WERI-Rb-1 (cell line): ENCODE data around the gene CYB5R3.

Experiments
- DNase-seq: peaks from one replicate; pipeline ENCODE4 v3.0.0-alpha.2; 2020
- H3K27ac ChIP-seq: fragments of 250-450 bp; sonication (Bioruptor Pico); 2 replicates; pipeline ENCODE4 v1.5.1; 2020; ENCODE audit warnings: mild to moderate bottlenecking, moderate library complexity
- H3K27me3 ChIP-seq: fragments of 250-450 bp; sonication (Bioruptor Pico); 2 replicates; pipeline ENCODE4 v1.5.1; 2021; ENCODE audit warnings: mild to moderate bottlenecking, low read depth, moderate library complexity; ENCODE audit not compliant: insufficient read depth, severe bottlenecking
- H3K36me3 ChIP-seq: fragments of 250-450 bp; sonication (Bioruptor Pico); 2 replicates; pipeline ENCODE4 v1.5.1; 2020; ENCODE audit warnings: mild to moderate bottlenecking, moderate library complexity
- H3K4me3 ChIP-seq: 2 replicates; pipeline ENCODE4 v1.5.1; 2011; ENCODE audit warnings: low read depth, mild to moderate bottlenecking, control low read depth, low read length
- H3K9me3 ChIP-seq: fragments of 250-450 bp; sonication (Bioruptor Pico); 2 replicates; pipeline ENCODE4 v1.5.1; 2021; ENCODE audit warnings: mild to moderate bottlenecking, moderate library complexity; ENCODE audit not compliant: severe bottlenecking
- TF ChIP-seq, protein P1 (sequence below): IDR thresholded peaks from 2 replicates; pipeline ENCODE4 v1.5.1; 2011; ENCODE audit warnings: low read depth, mild to moderate bottlenecking, control low read depth, inconsistent platforms, low read length

CYB5R3 gene

DNA sequence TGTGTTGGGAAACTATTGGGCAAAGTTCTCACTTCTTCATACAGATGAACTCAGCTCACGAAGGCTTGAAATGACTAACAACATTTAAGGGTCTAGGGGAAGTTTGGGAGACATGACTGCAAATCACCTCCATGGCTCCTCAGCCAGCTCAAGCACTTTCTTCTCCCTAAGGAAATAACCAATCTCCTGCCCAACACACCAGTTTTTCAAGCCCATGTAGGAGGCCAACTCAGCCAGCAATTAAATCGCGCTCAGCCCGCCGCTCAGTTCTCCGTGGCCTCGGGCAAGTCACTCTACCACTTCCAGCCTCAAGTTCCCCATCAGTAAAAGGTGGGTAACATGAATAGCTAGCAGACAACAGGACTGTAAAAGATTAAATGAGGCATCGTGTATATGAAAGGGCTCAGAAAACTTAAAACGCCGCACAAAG, 35.3 kb downstream of the CYB5R3 start:
- Histone ChIP-seq H3K4me3 (peak overlapping the region; percentile 87), H3K36me3 (peaks cover 44% of the 10 kb centered on the region), H3K9me3 (no peaks in the 10 kb centered on the region), H3K27me3 (no peaks in the 10 kb centered on the region), H3K27ac (peak overlapping the region; percentile 98)
- TF ChIP-seq, protein P1, sequence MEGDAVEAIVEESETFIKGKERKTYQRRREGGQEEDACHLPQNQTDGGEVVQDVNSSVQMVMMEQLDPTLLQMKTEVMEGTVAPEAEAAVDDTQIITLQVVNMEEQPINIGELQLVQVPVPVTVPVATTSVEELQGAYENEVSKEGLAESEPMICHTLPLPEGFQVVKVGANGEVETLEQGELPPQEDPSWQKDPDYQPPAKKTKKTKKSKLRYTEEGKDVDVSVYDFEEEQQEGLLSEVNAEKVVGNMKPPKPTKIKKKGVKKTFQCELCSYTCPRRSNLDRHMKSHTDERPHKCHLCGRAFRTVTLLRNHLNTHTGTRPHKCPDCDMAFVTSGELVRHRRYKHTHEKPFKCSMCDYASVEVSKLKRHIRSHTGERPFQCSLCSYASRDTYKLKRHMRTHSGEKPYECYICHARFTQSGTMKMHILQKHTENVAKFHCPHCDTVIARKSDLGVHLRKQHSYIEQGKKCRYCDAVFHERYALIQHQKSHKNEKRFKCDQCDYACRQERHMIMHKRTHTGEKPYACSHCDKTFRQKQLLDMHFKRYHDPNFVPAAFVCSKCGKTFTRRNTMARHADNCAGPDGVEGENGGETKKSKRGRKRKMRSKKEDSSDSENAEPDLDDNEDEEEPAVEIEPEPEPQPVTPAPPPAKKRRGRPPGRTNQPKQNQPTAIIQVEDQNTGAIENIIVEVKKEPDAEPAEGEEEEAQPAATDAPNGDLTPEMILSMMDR: no peak
- DNase-seq: no peak

DNA sequence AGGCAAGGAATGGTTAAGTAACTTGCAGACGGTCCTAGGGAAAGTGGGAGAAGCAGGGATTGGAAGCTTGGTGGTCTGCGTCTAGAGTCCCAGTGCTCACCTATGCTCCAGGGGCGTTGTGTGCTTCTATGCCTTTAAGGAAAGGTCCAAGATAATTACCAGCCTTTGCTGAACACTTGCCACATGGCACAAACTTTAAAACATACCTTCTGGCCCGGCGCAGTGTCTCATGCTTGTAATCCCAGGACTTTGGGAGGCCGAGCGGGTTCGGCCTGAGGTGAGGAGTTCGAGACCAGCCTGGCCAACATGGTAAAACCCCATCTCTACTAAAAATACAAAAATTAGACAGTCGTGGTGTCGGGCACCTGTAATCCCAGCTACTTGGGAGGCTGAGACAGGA, 36.9 kb downstream of the CYB5R3 start:
- DNase-seq: no peak
- TF ChIP-seq, protein P1: no peak
- no peaks in the 10 kb centered on the region for H3K9me3 ChIP-seq
- H3K36me3 ChIP-seq: peaks cover 49% of the 10 kb centered on the region
- H3K4me3 ChIP-seq: no peak overlapping the region
- no peaks in the 10 kb centered on the region for H3K27me3 ChIP-seq
- H3K27ac ChIP-seq: no peak overlapping the region

DNA sequence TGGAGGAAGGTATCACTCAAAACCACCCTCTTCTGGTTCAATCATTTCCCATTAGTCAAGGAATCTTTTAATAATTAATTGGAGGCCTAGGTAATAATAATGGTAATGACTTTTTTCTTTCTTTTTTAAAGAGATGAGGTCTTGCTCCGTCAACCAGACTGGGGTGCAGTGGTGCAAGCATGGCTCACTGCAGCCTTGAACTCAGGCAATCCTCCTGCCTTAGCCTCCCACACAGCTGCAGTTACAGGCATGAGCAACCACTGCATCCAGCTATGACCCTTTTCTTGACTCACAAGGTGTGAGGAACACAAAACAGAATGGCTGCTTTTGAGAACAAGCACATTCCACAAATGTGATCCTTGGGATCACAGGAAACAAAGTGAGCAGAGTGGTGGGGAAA, 38.1 kb downstream of the CYB5R3 start:
- TF ChIP-seq, protein P1: no peak
- no peak for DNase-seq
- Histone ChIP-seq H3K27me3 (no peaks in the 10 kb centered on the region), H3K4me3 (no peak overlapping the region), H3K27ac (no peak overlapping the region), H3K9me3 (no peaks in the 10 kb centered on the region), H3K36me3 (peaks cover 61% of the 10 kb centered on the region)

DNA sequence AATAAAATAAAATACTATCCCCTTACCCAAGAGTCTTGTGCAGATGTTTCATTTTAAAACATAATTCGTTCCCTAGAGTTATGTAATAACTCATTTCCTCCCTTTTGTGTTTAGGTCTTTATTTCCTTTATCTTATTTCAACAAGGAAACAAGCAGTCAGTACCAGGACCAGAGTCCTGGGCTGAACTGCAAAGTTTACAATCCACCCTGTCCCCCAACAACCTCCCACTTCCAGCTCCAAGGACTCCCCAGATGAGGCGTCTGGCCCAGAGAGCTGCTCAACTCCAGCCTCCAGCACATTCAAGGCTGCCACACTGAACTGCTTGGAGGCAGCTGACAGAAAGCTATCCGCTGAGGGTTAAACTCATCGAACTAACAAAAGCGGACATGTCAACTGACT, 39.0 kb downstream of the CYB5R3 start:
- H3K27me3 ChIP-seq: no peaks in the 10 kb centered on the region
- H3K36me3 ChIP-seq: peaks cover 70% of the 10 kb centered on the region
- H3K27ac ChIP-seq: no peak overlapping the region
- no peak for DNase-seq
- H3K4me3 ChIP-seq: no peak overlapping the region
- H3K9me3 ChIP-seq: no peaks in the 10 kb centered on the region
- TF ChIP-seq, protein P1: no peak

DNA sequence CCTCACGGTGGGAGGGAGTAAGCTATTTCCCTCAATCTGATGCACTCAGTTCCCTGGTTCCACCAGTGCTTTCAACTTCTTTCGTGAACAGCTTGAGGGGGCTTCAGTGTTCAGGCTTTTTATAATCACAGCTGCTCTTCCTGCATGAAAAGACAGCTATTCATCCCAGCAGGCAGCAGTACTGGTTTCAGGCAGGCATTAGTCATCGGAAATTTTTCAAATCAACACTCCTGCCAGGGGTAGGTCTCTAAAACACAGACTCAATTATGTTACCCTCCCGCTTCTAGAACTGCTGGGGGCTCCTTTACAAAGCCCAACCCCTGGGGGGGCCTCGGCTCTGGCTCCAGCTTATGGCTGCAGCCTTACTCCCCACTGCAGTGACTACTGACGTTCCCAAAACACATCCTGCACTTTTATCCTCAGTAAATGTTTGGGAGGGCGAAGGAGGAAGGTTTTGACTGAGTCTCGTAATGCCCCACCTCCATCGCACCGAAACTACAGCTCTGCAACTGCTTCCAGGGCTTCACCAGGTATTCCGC, 40.3 kb downstream of the CYB5R3 start:
- Histone ChIP-seq H3K27me3 (no peaks in the 10 kb centered on the region), H3K9me3 (no peaks in the 10 kb centered on the region), H3K27ac (no peak overlapping the region), H3K36me3 (peaks cover 80% of the 10 kb centered on the region), H3K4me3 (no peak overlapping the region)
- no peak for DNase-seq
- TF ChIP-seq, protein P1: no peak
